Motor neuron (in vitro differentiated cells): Measurements from ENCODE around the gene MRLN. TPM values are rescaled to one million over a fixed set of nuclear protein-coding genes. Genes with fewer than 3 reads are reported as not detected.
"Not testable (repeated sequence)": the region's sequence is repeated elsewhere in the genome, so short reads cannot be mapped to it uniquely, and the experiment has no call there.

ENCODE experiments used
- ATAC-seq, 8 experiments: fragments of 200-7000 bp; cut with Tn5 transposase; replicated peaks in 6 of 8; 2 replicates each; pipeline ENCODE4 v1.8.0; 2021; ENCODE audit warnings: mild to moderate bottlenecking in 8 of 8, moderate library complexity in 8 of 8
- H3K27ac ChIP-seq, 2 donors: fragments of 250-450 bp; sonication (Bioruptor Pico); 2 replicates each; pipeline ENCODE4 v1.9.0; 2021; ENCODE audit warnings: antibody characterized with exemption in 2 of 2, mild to moderate bottlenecking in 2 of 2, moderate library complexity in 1 of 2
- H3K4me1 ChIP-seq, 2 donors: fragments of 250-450 bp; sonication (Bioruptor Pico); replicated peaks in 1 of 2; 2 replicates each; pipeline ENCODE4 v1.6.1; 2021; ENCODE audit warnings: antibody characterized with exemption in 2 of 2, mild to moderate bottlenecking in 2 of 2, moderate library complexity in 1 of 2
- H3K4me3 ChIP-seq, 5 donors: fragments of 250-450 bp; sonication (Bioruptor Pico); 2 replicates each; pipeline ENCODE4 v1.9.0; 2021; ENCODE audit warnings: antibody characterized with exemption in 5 of 5, mild to moderate bottlenecking in 5 of 5, moderate library complexity in 4 of 5
- WGBS, 10 experiments: fragments of 450-650 bp; shearing (Covaris generic); methylation state at CpG; one replicate each; pipeline ENCODE4 v1.0.0; 2022; 5-methylcytosine and 5-hydroxymethylcytosine counted together
- in situ Hi-C, 9 experiments: fragments of 400-800 bp; cut with MboI; loops; one replicate each; pipeline ENCODE4 v1.15.0; 2021; ENCODE audit warnings: low sequenced_read_pairs in 9 of 9, low pct_unique_long_range_greater_than_20kb in 2 of 9; ENCODE audit not compliant: unreplicated experiment in 9 of 9
- total RNA-seq, 8 experiments: library from RNA; unstranded; fragments of 300-600 nt; gene quantifications; 2 replicates each; pipeline versions ENCODE4 v1.2.3 to v1.2.4, GENCODE V29; 2022

MRLN gene
- total RNA-seq: under 1 TPM in 4 of 8 experiments, not detected in 4; 0.47 to 0.91 (median 0.75) TPM

DNA sequence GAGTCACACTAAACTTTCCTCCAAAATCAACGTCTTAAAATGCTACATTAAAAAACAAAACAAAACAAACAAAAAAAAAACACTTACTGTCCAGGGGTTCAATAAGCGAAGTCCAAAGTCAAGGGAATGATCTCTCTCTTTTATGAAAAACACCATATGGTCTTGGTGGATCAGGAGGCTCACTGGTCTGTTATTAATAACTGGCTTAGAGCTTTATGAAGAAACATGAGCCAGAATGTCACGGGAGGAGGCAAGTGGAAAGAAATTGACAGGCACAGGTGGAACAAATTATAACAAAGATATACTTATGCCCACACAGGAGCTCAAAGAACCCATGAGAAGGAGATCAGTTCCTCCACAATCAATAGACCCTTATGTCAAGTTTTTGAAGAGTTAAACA lies at the start of gene MRLN:
Gene MRLN, minus strand, starts transcription at position 189 of the 400 bp plus-strand sequence.
- Histone ChIP-seq H3K4me1 (no peaks in the 10 kb centered on the region), H3K4me3 (no peak within 1 kb of the TSS), H3K27ac (no peak within 1 kb of the TSS)
- 14 to 79% (median 63%) methylated on average over 1 to 3 of the region's 3 CpGs; no CpG with 5 or more reads in 1 of the 10 experiments for WGBS, 10 experiments
- no peak for ATAC-seq
- in situ Hi-C loops: no loop called here

DNA sequence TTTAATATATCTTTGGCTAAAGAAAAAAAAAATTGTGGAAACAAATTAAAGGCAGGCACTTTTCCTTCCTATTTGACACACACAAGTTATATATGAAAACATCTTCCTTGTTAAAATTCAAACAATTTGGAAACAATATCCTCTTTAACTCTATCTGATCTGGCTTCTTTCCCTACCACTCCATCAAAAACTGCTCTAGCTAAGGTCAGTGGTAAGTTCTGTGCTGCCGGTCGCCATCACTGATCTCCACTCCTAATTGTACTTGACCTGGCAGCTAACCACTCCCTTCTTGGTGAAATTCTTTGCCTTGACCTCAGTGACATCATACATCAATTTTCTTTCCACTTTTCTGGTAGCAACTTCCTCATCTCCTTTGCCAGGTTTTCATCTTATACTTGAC lies 47.9 kb upstream of the MRLN start:
- ATAC-seq: no peak
- H3K27ac ChIP-seq: no peak overlapping the region
- in situ Hi-C loops: loop anchor here in 4 of 9 experiments (10.0 to 25.0 kb wide), 2 partner anchors 164 to 176 kb away; no protein-coding TSS in a partner anchor
- H3K4me1 ChIP-seq: peaks cover 2 to 9% of the 10 kb centered on the region in 2 donors
- WGBS, 10 experiments: 63 to 100% (median 94%) methylated on average over 2 of the region's 2 CpGs; no CpG with 5 or more reads in 3 of the 10 experiments
- H3K4me3 ChIP-seq: no peak overlapping the region

DNA sequence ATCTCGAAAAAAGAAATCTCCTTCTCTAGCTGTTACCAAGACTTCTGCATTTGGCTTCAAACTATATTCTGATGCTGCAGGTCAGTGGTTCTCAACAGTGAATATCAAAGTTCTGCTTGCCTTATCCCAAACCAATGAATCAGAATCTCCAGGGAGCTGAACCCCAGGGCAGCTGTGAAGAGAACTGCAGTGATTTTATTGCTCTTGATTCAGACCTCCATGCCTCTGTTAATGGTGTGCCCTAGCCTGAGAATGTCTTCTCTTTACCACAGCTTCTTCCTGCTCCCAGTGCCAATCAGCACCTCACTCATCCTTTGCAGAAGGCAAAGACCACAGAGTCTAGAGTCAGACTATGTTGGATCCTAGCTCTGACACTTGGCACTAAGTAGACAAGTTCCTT lies 46.2 kb upstream of the MRLN start:
- ATAC-seq: no peak
- no peak overlapping the region for H3K27ac ChIP-seq
- no peak overlapping the region for H3K4me3 ChIP-seq
- 80 to 100% (median 83%) methylated on average over 1 of the region's 1 CpG; no CpG with 5 or more reads in 5 of the 10 experiments for WGBS, 10 experiments
- peaks cover 2 to 9% of the 10 kb centered on the region in 2 donors for H3K4me1 ChIP-seq
- in situ Hi-C loops: no loop called here

DNA sequence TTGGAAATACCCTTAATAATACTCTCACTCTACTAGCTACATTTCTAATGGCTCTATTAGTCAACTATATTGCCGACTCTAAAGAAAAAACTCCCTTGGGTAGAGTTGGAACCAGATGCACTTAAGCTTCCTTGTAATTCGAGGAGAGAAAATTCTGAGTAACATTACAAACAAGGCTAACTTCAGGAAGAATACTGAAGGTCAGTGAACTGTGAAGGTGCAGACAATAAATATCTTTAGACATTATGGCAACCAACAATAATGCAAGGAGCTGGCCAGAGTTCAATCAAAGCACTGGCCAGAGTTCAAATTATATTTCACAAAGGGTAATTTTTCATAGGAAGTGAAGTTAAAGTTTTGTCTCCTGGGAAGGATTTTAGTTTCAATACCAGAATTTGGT lies 40.7 kb upstream of the MRLN start:
- Histone ChIP-seq H3K27ac (no peak overlapping the region), H3K4me3 (no peak overlapping the region), H3K4me1 (peaks cover 0 to 2% of the 10 kb centered on the region in 2 donors)
- in situ Hi-C loops: no loop called here
- WGBS, 10 experiments: 32 to 83% (median 66%) methylated on average over 1 to 2 of the region's 2 CpGs
- peak in 1 of 8 experiments; percentile 47 for ATAC-seq

DNA sequence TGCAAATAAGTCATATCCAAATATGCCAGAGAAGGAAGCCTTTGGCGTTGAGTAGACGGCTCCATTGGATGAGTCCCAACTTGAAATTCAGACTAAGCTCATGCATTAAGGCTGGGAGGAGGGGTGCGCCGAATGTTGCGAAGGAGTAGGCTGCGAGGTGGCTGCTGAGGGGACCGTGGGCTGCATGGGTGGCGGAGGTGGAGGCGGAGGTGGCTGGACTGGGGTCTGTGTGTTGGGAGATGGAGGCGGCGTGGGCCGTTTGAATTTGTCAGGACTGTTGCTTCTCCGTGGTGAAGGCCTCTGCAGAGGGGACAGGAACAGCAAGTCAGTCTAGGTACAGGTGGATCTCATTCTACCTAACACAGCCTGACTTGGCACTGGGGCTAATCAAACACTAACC lies 39.6 kb upstream of the MRLN start:
- WGBS, 10 experiments: 80 to 100% (median 93%) methylated on average over 1 to 9 of the region's 13 CpGs; no CpG with 5 or more reads in 4 of the 10 experiments
- no peak overlapping the region for H3K4me3 ChIP-seq
- H3K4me1 ChIP-seq: peaks cover 0 to 2% of the 10 kb centered on the region in 2 donors
- no peak for ATAC-seq
- in situ Hi-C loops: no loop called here
- no peak overlapping the region for H3K27ac ChIP-seq

DNA sequence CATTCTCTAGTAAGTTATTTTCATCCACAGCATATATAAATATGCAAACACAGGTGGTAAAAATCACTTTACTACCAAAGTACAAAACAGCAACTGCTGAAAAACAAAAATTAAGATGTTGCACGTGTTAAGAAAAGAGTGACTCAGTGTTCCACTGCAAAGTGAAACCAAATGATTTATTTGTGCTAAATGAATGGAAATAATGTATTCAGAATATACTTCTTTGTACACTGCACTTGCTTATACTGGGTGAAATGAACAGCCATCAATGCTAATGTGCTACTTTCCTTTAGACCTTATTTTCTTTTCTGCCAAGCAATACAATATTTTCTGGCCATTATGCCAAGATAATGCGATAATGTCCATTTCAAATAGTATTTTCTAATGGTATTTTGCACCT lies 38.3 kb upstream of the MRLN start:
- 50 to 100% (median 89%) methylated on average over 1 to 2 of the region's 2 CpGs; no CpG with 5 or more reads in 1 of the 10 experiments for WGBS, 10 experiments
- H3K4me3 ChIP-seq: no peak overlapping the region
- in situ Hi-C loops: no loop called here
- peak in 2 of 8 experiments; percentile 27 to 54 for ATAC-seq
- no peak overlapping the region for H3K27ac ChIP-seq
- H3K4me1 ChIP-seq: peaks cover 0 to 2% of the 10 kb centered on the region in 2 donors

DNA sequence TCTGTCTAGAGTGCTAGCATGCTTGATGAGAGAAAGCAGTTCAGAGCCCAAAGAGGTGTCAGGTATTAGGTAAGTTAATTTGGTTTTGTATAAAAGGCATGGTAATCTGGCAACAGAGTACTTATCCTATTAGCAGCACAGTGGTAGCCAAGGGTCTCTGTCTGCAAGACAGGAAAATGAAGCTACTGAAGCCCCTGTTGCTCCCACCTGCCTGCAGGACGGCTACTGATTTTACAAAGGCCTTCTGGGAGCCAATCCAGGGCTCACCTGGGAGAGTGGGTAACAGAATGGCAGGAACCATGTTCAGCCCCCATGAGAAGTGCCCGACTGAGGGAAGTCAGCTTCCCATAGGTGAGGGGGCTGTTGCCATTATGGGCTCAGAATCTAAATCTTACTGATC lies 36.8 kb upstream of the MRLN start:
- 0 to 67% methylated on average over 1 of the region's 2 CpGs; no CpG with 5 or more reads in 8 of the 10 experiments for WGBS, 10 experiments
- H3K4me3 ChIP-seq, ATAC-seq, H3K27ac ChIP-seq, H3K4me1 ChIP-seq, in situ Hi-C loops: not testable (repeated sequence)

DNA sequence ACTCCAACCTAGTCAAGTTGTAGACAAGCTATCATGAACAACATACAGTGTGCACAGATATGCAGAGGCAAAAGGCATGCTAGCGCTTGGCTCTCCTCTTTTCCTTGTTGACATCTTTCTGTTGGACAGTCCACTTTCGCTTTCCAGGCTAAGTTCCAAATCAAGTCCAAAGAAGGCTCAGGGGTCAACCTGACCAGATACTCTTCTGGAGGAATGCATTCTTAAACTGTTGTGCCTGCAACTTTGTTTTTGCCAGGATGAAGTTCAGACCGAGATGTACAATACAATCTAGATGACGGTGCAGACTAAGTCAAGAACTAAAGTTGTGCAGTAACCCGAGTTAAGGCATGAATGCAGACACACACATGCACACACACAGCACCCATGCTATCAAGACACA lies 35.7 kb upstream of the MRLN start:
- H3K27ac ChIP-seq, H3K4me3 ChIP-seq, in situ Hi-C loops, ATAC-seq, H3K4me1 ChIP-seq: not testable (repeated sequence)
- WGBS, 10 experiments: 92 to 100% (median 100%) methylated on average over 1 to 3 of the region's 5 CpGs; no CpG with 5 or more reads in 6 of the 10 experiments

DNA sequence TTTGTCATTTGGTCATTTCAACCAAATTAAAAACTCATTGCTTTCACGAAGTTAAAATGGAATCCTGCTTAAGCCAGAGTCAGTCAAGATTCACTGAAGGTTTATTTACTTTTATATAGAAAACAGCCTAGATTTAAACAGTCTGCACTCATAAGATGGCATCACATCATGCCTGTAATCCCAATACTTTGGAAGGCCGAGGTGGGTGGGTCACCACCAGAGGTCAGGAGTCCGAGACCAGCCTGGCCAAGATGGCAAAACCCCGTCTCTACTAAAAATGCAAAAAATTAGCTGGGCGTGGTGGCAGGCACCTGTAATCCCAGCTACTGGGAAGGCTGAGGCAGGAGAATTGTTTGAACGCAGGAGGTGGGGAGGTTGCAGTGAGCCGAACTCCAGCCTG lies 33.8 kb upstream of the MRLN start:
- H3K27ac ChIP-seq, ATAC-seq, H3K4me3 ChIP-seq, H3K4me1 ChIP-seq, in situ Hi-C loops: not testable (repeated sequence)
- 40 to 100% (median 79%) methylated on average over 1 to 7 of the region's 7 CpGs for WGBS, 10 experiments

DNA sequence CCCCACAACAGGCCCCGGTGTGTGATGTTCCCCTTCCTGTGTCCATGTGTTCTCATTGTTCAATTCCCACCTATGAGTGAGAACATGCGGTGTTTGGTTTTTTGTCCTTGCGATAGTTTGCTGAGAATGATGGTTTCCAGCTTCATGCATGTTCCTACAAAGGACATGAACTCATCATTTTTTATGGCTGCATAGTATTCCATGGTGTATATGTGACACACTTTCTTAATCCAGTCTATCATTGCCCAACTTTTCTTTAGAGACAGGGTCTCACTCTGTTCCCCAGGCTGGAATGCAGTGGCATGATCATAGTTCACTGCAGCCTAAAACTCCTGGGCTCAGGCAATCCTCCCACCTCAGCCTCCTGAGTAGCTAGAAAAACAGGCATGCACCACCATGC lies 32.2 kb upstream of the MRLN start:
- ATAC-seq, H3K27ac ChIP-seq, H3K4me1 ChIP-seq, in situ Hi-C loops, H3K4me3 ChIP-seq: not testable (repeated sequence)
- WGBS, 10 experiments: no CpG with 5 or more reads among the region's 3 CpGs

DNA sequence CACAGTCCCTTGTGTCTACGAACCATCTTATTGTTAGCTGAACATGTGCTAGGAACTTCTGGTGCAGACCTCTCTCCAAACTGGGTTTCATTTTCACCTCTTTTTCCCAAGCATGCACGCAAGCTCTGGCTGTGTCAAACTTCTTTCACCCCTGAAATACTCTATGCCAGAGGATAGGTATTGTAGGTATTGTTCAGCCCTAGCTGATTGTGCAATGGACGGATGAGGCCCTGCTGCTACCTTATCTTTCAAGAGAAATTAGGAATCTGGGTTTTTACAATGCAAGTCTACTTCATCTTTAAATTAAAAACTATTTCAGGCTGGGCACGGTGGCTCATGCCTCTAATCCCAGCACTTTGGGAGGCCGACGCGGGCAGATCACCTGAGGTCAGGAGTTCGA lies 28.3 kb upstream of the MRLN start:
- no peak overlapping the region for H3K27ac ChIP-seq
- no peak overlapping the region for H3K4me3 ChIP-seq
- in situ Hi-C loops: no loop called here
- 43 to 100% (median 90%) methylated on average over 1 to 5 of the region's 8 CpGs; no CpG with 5 or more reads in 1 of the 10 experiments for WGBS, 10 experiments
- no peak for ATAC-seq
- H3K4me1 ChIP-seq: peaks cover 0 to 2% of the 10 kb centered on the region in 2 donors

DNA sequence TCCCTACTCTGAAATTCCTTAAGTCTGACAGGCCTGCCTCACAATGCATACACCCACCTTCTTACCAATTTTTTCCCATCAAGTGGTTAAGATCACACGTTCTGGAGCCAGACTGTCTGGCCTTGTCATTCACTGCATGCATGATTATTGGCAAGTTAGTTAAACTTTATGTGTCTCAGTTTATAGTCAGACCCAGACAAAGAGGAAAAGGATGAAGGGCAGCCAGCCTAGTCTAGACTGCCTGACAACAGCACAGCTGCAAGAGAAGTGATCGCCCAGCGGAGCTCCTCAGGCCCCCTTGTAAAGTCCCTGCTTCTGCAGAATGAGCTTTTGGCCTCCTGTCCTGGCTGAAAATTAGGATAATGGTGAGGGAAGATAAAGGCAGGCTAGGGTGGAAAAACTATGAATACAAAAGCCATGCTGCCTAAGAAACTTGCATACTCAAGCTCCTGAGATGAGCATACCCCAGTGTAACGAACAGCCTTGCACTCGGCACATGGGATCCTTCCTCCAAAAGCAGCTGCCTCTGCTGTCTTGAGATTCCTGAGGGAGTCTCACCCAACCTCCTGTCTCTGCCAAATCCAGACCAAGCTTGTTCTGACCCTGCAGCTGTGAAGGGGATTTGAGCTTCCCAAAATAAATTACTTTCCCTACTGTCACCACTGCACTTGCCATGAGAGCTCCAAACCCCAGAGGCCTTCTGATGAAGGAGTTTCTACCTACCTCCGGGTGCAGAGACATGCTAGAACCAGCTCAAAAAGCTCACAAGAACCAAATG lies 26.7 kb upstream of the MRLN start:
- peak in 3 of 8 experiments; percentile 23 to 57 (median 40) for ATAC-seq
- in situ Hi-C loops: no loop called here

DNA sequence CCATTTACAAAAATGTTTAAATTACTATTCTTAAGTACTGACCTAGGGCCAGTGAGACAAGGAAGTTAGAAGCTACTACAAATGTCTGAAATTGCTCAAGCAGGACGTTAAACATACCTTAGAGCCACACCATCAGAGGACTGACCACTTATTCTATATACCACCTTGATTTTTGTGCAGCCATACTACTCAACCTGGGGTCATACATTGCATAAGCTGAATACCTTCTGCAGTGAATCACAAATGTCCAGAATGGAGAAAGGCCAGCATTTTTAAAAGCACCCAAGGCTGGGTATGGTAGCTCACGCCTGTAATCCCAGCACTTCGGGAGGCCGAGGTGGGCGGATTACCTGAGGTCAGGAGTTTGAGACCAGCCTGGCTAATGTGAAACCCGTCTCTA lies 21.2 kb upstream of the MRLN start:
- WGBS, 10 experiments: 38 to 96% (median 86%) methylated on average over 1 to 6 of the region's 6 CpGs; no CpG with 5 or more reads in 4 of the 10 experiments
- in situ Hi-C loops: no loop called here
- no peaks in the 10 kb centered on the region for H3K4me1 ChIP-seq
- no peak overlapping the region for H3K27ac ChIP-seq
- H3K4me3 ChIP-seq: no peak overlapping the region
- ATAC-seq: no peak

More for the DNA sequence above, 26.7 kb upstream of the MRLN start:
- WGBS, 10 experiments: 14 to 100% (median 74%) methylated on average over 1 to 5 of the region's 6 CpGs; no CpG with 5 or more reads in 1 of the 10 experiments
- Histone ChIP-seq H3K4me3 (no peak overlapping the region), H3K27ac (no peak overlapping the region), H3K4me1 (peaks cover 0 to 2% of the 10 kb centered on the region in 2 donors)
